Cortex of kidney (tissue), 1 donor: ENCODE measurements around the gene CLSTN2.

Experiments used
- DNase-seq: peaks from one replicate; lab custom pipeline; 2025; lab: John Stamatoyannopoulos, UW

The CLSTN2 gene

GRCh38 chr3:140007081-140007480 lies 72.1 kb downstream of the CLSTN2 start:
- no peak for DNase-seq

- no peak for DNase-seq
Measured at GRCh38 chr3:140007911-140008869, 73.2 kb downstream of the CLSTN2 start.

DNA sequence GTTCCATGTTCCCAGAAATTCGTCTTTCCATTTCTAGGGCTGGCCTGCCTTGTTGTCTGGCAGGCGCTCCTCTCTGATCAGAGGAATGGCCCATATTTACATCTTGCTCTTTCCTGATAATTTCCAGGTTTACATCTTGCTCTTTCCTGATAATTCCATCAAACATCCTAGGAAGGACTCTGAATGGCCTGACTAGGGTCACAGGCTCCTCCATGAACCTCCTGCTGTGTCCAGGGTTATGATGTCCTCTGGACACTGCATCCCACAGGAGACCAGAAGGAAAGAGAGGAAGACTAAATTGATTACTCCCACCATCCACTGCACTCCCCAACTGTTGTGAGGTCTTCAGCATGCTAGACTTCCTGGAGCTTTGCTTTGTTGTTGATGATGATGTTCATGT lies 75.4 kb downstream of the CLSTN2 start:
- no peak for DNase-seq

DNA sequence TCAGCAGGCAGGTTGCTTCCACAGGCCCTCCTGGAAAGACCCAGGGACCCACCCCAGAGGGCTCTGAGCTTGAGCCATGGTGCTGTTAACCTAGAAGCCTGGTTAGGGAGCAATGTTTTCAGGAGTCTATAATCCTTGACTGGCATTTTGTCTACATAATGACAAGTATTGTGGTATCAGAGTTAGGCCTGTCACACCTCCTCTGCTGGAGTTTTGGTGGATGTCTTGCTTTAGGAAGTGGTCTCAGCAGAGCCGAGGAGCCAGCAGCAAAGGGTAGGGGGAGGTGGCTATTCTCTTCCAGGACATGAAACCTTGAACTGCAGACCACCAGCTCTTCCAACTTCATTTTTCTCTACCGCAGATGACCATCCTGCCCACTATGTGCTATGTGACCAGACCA lies 76.1 kb downstream of the CLSTN2 start:
- no peak for DNase-seq

- DNase-seq, result no peak
Measured at GRCh38 chr3:140011611-140012277, 76.8 kb downstream of the CLSTN2 start.

DNA sequence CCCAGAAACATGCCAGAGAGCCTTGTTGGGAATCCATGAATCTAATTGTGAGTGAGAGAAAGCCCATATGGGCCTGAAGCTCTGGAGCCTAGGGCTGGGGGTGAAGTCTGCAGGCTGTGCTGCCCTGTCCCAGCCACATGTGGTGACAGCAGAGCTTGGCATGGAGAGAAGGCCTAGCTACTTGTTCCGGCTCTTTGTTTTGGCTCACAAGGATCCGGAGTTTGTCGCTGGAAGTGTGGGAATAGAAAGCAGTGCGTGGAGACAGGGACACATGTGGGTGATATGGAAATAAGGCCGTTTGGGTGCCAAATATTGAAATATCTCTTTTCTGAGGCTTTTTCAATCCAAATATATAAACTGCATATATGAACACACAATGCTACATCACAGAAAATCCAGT lies 78.2 kb downstream of the CLSTN2 start:
- DNase-seq, result no peak

DNA sequence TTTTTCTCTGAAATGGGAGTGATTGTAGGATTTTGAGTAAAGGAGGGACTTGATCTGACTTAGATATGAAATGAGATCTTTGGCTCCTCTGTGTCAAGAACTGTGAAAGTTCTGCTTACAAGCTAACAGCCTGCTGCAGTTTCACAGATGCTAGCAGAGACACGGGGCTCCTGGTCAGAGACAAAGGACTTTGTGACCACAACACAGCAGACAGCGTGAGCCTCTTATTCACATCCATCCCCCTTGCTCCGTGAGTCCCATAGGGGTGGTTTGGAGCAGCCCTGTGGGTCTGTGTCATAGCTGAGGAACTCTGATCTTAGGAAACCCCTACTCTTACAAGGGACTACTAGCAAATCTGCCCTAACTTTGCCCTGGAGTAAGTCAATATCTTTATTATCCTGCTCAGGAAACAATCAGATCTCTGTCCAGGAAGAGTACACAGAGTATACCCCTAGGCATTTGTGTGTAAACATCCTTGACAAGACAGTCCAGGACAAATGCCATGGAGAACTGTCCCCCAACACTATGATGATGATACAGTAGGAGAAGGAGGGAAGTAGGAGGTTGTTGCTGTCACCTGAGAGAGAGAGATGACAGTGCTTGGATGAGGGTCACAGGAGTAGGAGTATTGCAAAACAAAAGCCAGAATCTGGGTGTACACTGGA lies 80.0 kb downstream of the CLSTN2 start:
- DNase-seq, result no peak

GRCh38 chr3:140015741-140016140 lies 80.8 kb downstream of the CLSTN2 start:
- no peak for DNase-seq

GRCh38 chr3:140018556-140018955 lies 83.6 kb downstream of the CLSTN2 start:
- DNase-seq, result no peak

- DNase-seq, result no peak
Measured at GRCh38 chr3:140019946-140020345, 85.0 kb downstream of the CLSTN2 start.

- DNase-seq, result no peak
Measured at GRCh38 chr3:140020541-140020940, 85.6 kb downstream of the CLSTN2 start.

DNA sequence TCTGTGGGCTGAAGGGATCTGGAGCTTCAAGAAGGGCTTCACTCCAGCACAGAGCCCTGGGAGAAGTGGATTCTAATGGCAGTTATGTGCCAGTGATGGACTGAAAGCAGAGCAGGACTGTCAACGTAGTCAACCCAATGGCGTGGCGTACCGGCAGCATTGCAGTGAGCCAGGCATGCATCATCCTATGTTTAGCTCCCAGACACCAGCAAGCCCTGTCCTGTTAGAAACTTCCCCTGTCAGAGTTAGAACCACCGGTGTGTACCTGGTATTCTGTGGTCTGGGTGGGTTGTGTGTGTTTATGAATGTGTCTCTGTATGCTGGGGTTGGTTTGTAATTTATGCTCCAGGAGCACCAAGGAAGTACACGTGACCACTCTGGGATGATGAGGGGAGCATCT lies 86.3 kb downstream of the CLSTN2 start:
- no peak for DNase-seq

GRCh38 chr3:140022066-140022770 lies 87.2 kb downstream of the CLSTN2 start:
- DNase-seq, result no peak

DNA sequence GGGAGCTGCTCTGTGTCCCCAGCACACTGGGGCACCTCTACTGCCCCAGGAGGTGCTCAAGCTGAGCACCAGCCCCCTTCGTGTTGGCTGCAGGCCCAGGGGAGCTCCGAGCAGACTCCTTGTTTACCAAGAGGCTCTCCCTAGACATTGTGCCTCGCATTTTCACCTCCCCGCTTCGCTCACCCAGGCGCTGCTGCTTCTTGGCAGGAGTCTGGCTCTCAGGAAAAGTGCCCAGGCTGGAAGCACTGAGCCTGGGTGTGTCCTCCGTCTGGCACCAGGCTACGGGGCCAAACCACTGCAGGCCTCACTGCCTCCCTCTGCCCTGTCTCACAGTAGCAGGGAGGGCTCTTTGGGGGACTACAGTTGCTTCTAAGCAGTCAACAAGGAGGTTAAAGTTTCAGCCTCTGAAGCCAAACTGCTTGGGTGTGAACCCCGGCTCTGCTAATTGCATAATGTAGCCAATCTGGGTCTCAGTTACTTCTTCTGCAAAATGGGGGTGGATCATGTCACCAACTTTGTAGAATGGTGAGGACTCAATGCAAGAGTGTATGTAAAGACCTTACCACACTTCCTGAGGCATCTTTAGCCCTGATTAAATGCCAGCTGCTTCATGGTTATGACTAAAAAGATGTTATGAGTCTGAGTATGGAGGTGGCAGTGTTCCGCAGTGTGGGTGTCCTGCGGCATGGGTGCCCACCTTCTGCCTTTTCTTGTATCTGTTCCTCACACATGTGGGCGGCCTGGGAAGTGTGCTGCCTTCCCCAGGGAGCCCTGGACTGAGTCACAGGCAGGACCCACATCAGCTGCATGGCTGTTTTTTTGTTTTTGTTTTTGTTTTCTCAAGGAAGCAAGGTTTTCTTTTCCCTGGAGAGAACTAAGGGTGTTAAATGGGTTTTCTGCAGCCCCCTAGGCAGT lies 88.9 kb downstream of the CLSTN2 start:
- no peak for DNase-seq

DNA sequence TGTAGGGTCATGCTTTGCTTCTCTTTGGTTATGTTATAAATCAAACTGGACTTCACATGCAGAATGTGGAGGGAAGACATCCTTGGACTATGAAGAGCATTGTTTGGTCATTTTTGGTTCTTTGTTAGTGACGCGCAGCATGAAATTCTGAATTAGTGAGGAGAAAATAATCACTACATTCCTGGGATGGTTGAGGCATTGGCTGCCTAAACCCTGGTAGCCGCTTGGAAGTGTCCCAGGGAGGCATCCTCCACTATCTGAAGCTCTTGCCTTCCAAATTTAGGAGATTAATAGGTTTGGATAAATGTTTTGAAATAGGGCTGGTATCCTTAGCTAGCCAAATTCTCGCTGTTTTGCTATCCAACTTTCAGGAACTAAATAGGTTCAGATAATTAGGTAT lies 96.2 kb downstream of the CLSTN2 start:
- DNase-seq, result no peak

GRCh38 chr3:140034058-140034457 lies 99.1 kb downstream of the CLSTN2 start:
- DNase-seq, result no peak

DNA sequence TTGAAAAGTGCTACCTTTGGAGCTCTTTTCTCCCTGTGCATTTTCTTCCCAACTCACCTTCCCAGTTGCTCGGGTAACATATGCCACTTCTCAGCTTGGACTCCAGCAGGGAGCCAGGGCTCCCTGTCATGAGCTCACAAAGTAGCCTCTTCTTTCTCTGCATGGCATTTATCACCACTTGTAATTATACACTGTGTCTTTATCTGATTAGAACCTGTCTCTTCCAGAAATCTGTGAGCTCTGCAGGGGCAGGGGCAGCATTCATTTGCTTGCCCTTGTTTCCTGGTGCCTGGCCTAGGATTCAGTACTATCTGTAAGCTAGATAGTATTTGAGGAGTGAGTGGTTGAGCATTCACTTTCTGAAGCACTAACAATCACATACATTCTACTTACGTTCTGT lies 100.9 kb downstream of the CLSTN2 start:
- no peak for DNase-seq

DNA sequence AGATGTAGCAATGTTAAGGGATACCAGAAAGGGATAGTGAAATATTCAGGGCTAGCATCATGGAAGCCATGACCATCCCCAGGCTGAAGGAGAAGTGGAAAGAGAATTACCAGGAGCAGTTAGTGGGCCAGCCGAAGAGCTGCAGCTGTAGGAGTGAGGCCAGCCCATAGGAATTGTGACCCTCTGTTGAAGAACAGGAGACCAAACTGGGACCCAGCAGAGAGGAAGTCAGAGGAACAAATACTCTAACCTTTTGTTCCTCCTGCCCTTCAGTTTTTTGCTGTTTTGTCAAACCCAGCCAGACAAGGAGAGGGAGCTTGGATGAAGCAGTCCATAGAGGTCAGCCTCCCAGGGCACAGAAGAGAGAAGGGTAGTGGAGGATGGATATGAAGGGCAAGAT lies 115.4 kb downstream of the CLSTN2 start:
- DNase-seq, result no peak

DNA sequence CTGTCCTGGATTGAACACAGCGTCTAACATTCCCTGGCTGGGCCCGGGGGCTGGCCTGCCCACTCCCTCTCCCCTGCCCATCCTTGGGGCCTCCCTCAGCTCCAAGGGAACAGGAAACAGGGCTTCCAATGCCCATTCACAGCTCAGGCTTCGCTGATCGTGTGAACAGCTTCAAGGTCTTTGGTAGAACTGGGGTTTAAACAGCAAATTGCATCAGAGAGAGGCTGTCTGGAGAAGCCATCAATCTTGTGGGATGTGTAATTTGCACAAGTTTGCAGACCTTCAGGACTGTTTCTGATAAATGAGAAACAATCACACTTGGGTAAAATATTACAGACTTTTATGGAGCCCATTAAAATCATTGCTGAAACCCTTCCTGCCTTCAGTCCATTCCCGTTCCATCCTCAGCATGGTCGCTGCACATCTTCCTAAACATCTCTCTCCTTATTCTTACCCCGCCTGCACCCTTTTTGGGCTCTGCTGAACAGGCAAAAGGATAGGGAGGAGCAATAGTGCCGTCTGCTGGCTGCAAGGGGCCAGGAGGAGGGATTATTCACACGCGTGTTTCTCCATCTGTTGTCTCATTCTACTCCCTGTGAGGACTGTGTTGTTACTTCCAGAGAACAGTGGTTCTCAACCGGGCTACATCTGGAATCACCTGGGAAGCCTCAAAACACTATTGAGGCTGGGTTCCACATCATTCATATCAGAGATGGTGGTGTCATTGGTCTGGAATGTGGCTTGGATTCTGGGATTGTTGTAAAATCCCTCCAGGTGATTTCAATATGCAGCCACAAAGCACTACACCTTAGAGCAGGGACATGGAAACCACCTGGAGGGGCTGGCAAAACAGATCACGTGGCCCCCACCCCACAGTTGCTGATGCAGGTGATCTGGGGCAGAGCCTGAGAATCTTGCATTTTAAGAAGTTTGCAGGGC lies 116.3 kb downstream of the CLSTN2 start:
- DNase-seq, result no peak
